Ovary (tissue), 3 donors: ENCODE data around the gene SCTR.

Experiments
- CTCF ChIP-seq, 3 donors: fragments of 450-650 bp in 2 of 3; fragments of 200-600 bp in 1 of 3; IDR thresholded peaks; one replicate each; pipeline versions ENCODE4 v1.5.1 to v1.8.0; 2016 to 2022; ENCODE audit warnings: antibody characterized with exemption in 3 of 3, mild to moderate bottlenecking in 1 of 3
- EP300 ChIP-seq: sonication (generic); formaldehyde crosslinking; IDR thresholded peaks from one replicate; pipeline ENCODE4 v1.6.1; 2017; ENCODE audit warnings: antibody characterized with exemption
- donor health status: DM: no; HTN: no; CAD: no.

GRCh38 chr2:119523383-119523951 lies 816 bp downstream of the SCTR start:
- TF ChIP-seq EP300 = no peak
- TF ChIP-seq CTCF (IDR thresholded peaks at IDR 0.05) = no peak
